ENCODE results near the gene NEMP1.

DNA sequence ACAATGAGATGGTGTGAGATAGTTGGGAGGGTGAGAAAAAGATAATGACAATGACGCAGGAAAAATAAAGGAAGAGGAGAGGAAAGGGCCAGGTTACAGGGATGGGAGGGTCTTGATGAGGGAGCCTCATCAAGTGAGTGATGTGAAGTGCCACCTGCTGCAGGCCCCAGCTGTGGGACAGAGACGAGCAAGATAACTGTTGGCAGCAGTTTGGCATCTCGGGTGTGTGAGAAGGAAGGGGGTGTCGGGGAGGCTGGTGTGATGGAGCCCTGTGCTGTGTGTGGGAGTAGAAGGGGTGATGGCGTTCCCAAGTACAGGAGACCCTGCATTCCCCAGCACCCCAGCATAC lies 50.8 kb downstream of the NEMP1 start:
- TF ChIP-seq, protein P1, sequence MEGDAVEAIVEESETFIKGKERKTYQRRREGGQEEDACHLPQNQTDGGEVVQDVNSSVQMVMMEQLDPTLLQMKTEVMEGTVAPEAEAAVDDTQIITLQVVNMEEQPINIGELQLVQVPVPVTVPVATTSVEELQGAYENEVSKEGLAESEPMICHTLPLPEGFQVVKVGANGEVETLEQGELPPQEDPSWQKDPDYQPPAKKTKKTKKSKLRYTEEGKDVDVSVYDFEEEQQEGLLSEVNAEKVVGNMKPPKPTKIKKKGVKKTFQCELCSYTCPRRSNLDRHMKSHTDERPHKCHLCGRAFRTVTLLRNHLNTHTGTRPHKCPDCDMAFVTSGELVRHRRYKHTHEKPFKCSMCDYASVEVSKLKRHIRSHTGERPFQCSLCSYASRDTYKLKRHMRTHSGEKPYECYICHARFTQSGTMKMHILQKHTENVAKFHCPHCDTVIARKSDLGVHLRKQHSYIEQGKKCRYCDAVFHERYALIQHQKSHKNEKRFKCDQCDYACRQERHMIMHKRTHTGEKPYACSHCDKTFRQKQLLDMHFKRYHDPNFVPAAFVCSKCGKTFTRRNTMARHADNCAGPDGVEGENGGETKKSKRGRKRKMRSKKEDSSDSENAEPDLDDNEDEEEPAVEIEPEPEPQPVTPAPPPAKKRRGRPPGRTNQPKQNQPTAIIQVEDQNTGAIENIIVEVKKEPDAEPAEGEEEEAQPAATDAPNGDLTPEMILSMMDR (IDR thresholded peaks at IDR 0.05): no peak
- TF ChIP-seq POLR2A (IDR thresholded peaks at IDR 0.05): no peak

All from right lobe of liver (tissue), 4 donors.